ENCODE data around the gene PPP2R2B.

Gene PPP2R2B

GRCh38 chr5:146892231-146892630 is 13.7 kb upstream of the PPP2R2B start:
- H3K27ac ChIP-seq (replicated peaks) = no peak overlapping the region
- H3K4me3 ChIP-seq (replicated peaks; ENCODE audit: insufficient read depth, low read length) = no peak overlapping the region
- no peak for DNase-seq (ENCODE audit: low read depth in 1 of 2, low spot score in 1 of 2)
- no peaks in the 10 kb centered on the region for H3K27me3 ChIP-seq (ENCODE audit: insufficient read depth, poor library complexity, severe bottlenecking)
- no peak for TF ChIP-seq CTCF (IDR thresholded peaks at IDR 0.05; ENCODE audit: insufficient read depth, low read length)
- TF ChIP-seq GABPA (IDR thresholded peaks at IDR 0.05; ENCODE audit: low read depth) = no peak
- no peak for TF ChIP-seq POLR2AphosphoS5 (IDR thresholded peaks at IDR 0.05; ENCODE audit: low read depth)
- TF ChIP-seq SPI1 (IDR thresholded peaks at IDR 0.05; ENCODE audit: borderline replicate concordance, low read depth) = no peak
- TF ChIP-seq REST (IDR thresholded peaks at IDR 0.05; ENCODE audit: insufficient replicate concordance, low read depth) = no peak

GRCh38 chr5:146891511-146891910 is 13.0 kb upstream of the PPP2R2B start:
- no peak overlapping the region for H3K27ac ChIP-seq (replicated peaks)
- DNase-seq (ENCODE audit: low read depth in 1 of 2, low spot score in 1 of 2) = no peak
- no peak for TF ChIP-seq POLR2AphosphoS5 (IDR thresholded peaks at IDR 0.05; ENCODE audit: low read depth)
- no peak for TF ChIP-seq GABPA (IDR thresholded peaks at IDR 0.05; ENCODE audit: low read depth)
- TF ChIP-seq SPI1 (IDR thresholded peaks at IDR 0.05; ENCODE audit: borderline replicate concordance, low read depth) = no peak

GRCh38 chr5:146890731-146891440 is 12.3 kb upstream of the PPP2R2B start:
- Histone ChIP-seq H3K4me3 (replicated peaks; ENCODE audit: insufficient read depth, low read length) (no peak overlapping the region), H3K27ac (replicated peaks) (peak overlapping the region; percentile 40), H3K27me3 (ENCODE audit: insufficient read depth, poor library complexity, severe bottlenecking) (no peaks in the 10 kb centered on the region)
- DNase-seq (ENCODE audit: low read depth in 1 of 2, low spot score in 1 of 2) = no peak
- TF ChIP-seq SPI1 (IDR thresholded peaks at IDR 0.05; ENCODE audit: borderline replicate concordance, low read depth) (peak; percentile 42; the same call in 1 of the 2 replicates), CTCF (IDR thresholded peaks at IDR 0.05; ENCODE audit: insufficient read depth, low read length) (no peak), REST (IDR thresholded peaks at IDR 0.05; ENCODE audit: insufficient replicate concordance, low read depth) (no peak)

More at GRCh38 chr5:146891511-146891910, 13.0 kb upstream of the PPP2R2B start:
- H3K4me3 ChIP-seq (replicated peaks; ENCODE audit: insufficient read depth, low read length) = no peak overlapping the region
- H3K27me3 ChIP-seq (ENCODE audit: insufficient read depth, poor library complexity, severe bottlenecking) = no peaks in the 10 kb centered on the region

GRCh38 chr5:146890066-146890465 is 11.5 kb upstream of the PPP2R2B start:
- Histone ChIP-seq H3K27me3 (ENCODE audit: insufficient read depth, poor library complexity, severe bottlenecking) (no peaks in the 10 kb centered on the region), H3K4me3 (replicated peaks; ENCODE audit: insufficient read depth, low read length) (no peak overlapping the region), H3K27ac (replicated peaks) (peak overlapping the region; percentile 40; the same call in 1 of the 2 replicates)
- peak in 1 of 2 experiments; percentile 54 for DNase-seq (ENCODE audit: low read depth in 1 of 2, low spot score in 1 of 2)
- peak; percentile 98 for TF ChIP-seq SPI1 (IDR thresholded peaks at IDR 0.05; ENCODE audit: borderline replicate concordance, low read depth)
- no peak for TF ChIP-seq REST (IDR thresholded peaks at IDR 0.05; ENCODE audit: insufficient replicate concordance, low read depth)
